WTC11 (cell line): ENCODE measurements around the gene NCKAP5. TPM values are rescaled to one million over a fixed set of nuclear protein-coding genes. Genes with fewer than 3 reads are reported as not detected.

Source experiments
- ATAC-seq: fragments of 200-7000 bp; cut with Tn5 transposase; 2 replicates; pipeline ENCODE4 v1.10.0; 2021; ENCODE audit warnings: mild to moderate bottlenecking, moderate library complexity
- CTCF ChIA-PET: fragments of 300-600 bp; sonication (Branson Sonifier 250); formaldehyde crosslinking; loops from one replicate; lab custom pipeline; 2021; ENCODE audit warnings: antibody characterized with exemption; lab: Charles Lee
- POLR2A ChIA-PET: fragments of 350-600 bp; sonication (Branson Sonifier 250); formaldehyde crosslinking; loops from one replicate; lab custom pipeline; 2021; ENCODE audit warnings: antibody characterized with exemption; lab: Charles Lee
- DNase-seq: peaks from one replicate; pipeline ENCODE4 v3.0.0; 2021; ENCODE audit warnings: low spot score
- H3K27ac Mint-ChIP-seq: 2 replicates; pipeline ENCODE4 v1.8.0; 2021; ENCODE audit warnings: mixed read lengths
- H3K27me3 Mint-ChIP-seq: 2 replicates; pipeline ENCODE4 v1.8.0; 2021; ENCODE audit warnings: low read depth, mild to moderate bottlenecking, moderate library complexity, mixed read lengths
- H3K36me3 Mint-ChIP-seq: 2 replicates; pipeline ENCODE4 v1.8.0; 2021; ENCODE audit warnings: mixed read lengths
- H3K4me1 Mint-ChIP-seq: 2 replicates; pipeline ENCODE4 v1.8.0; 2022; ENCODE audit warnings: mixed read lengths
- H3K4me3 Mint-ChIP-seq: 2 replicates; pipeline ENCODE4 v1.8.0; 2021; ENCODE audit warnings: mild to moderate bottlenecking, moderate library complexity, mixed read lengths
- H3K9me3 Mint-ChIP-seq: 2 replicates; pipeline ENCODE4 v1.8.0; 2021; ENCODE audit warnings: mixed read lengths
- AFF4 ChIP-seq: sonication (generic); formaldehyde crosslinking; IDR thresholded peaks from 2 replicates; pipeline ENCODE4 v1.8.1; 2023; ENCODE audit warnings: mild to moderate bottlenecking, missing genetic modification reagents, borderline replicate concordance
- E2F1 ChIP-seq: sonication (generic); formaldehyde crosslinking; IDR thresholded peaks from 2 replicates; pipeline ENCODE4 v1.8.0; 2022; ENCODE audit warnings: mild to moderate bottlenecking, missing genetic modification reagents
- ELF4 ChIP-seq: sonication (generic); formaldehyde crosslinking; IDR thresholded peaks from 2 replicates; pipeline ENCODE4 v1.8.1; 2022; ENCODE audit warnings: low read depth, mild to moderate bottlenecking, moderate library complexity, missing genetic modification reagents
- FOXJ3 ChIP-seq: sonication (generic); formaldehyde crosslinking; IDR thresholded peaks from 2 replicates; pipeline ENCODE4 v1.9.0; 2021; ENCODE audit warnings: missing genetic modification reagents, mild to moderate bottlenecking, borderline replicate concordance
- FOXK1 ChIP-seq: sonication (generic); formaldehyde crosslinking; IDR thresholded peaks from 2 replicates; pipeline ENCODE4 v1.8.0; 2022; ENCODE audit warnings: mild to moderate bottlenecking, moderate library complexity, missing genetic modification reagents
- RELA ChIP-seq: sonication (generic); formaldehyde crosslinking; IDR thresholded peaks from 2 replicates; pipeline ENCODE4 v1.8.1; 2022; ENCODE audit warnings: missing genetic modification reagents, mild to moderate bottlenecking, borderline replicate concordance
- SOX15 ChIP-seq: fragments of 250-450 bp; sonication (Bioruptor Pico); IDR thresholded peaks from 2 replicates; pipeline ENCODE4 v1.9.0; 2021; ENCODE audit warnings: mild to moderate bottlenecking
- STAT6 ChIP-seq: sonication (generic); formaldehyde crosslinking; conservative IDR thresholded peaks from 2 replicates; pipeline ENCODE4 v1.8.1; 2023; ENCODE audit warnings: mild to moderate bottlenecking, low read depth, missing genetic modification reagents, moderate library complexity
- TEAD1 ChIP-seq: sonication (generic); formaldehyde crosslinking; IDR thresholded peaks from 2 replicates; pipeline ENCODE4 v1.8.0; 2022; ENCODE audit warnings: mild to moderate bottlenecking, missing genetic modification reagents
- USF1 ChIP-seq: sonication (generic); formaldehyde crosslinking; IDR thresholded peaks from 2 replicates; pipeline ENCODE4 v1.8.0; 2022; ENCODE audit warnings: mild to moderate bottlenecking, missing genetic modification reagents
- ZNF263 ChIP-seq: sonication (generic); formaldehyde crosslinking; IDR thresholded peaks from 2 replicates; pipeline ENCODE4 v1.8.1; 2022; ENCODE audit warnings: low read depth, mild to moderate bottlenecking, moderate library complexity, missing genetic modification reagents
- ZNF512 ChIP-seq: sonication (generic); formaldehyde crosslinking; IDR thresholded peaks from 2 replicates; pipeline ENCODE4 v1.8.1; 2022; ENCODE audit warnings: missing genetic modification reagents, borderline replicate concordance
- ZNF671 ChIP-seq: fragments of 250-450 bp; sonication (Bioruptor Pico); IDR thresholded peaks from 2 replicates; pipeline ENCODE4 v1.8.0; 2021; ENCODE audit warnings: mild to moderate bottlenecking
- total RNA-seq: library from RNA; stranded (reverse); gene quantifications from 3 replicates; pipeline ENCODE4 v1.2.3, GENCODE V29; 2021

The NCKAP5 gene
- total RNA-seq, 1 experiment from 2014 or later, result 0.55 TPM

GRCh38 chr2:133110201-133110600, 458.1 kb downstream of the NCKAP5 start:
- ATAC-seq, result no peak
- Mint-ChIP-seq H3K4me1 (no peaks in the 10 kb centered on the region), H3K9me3 (0 out of 2 replicates have a peak, but pooled peaks cover 8% of the 10 kb centered on the region), H3K36me3 (no peaks in the 10 kb centered on the region), H3K4me3 (no peak overlapping the region), H3K27ac (no peak overlapping the region)
- POLR2A ChIA-PET, result no interaction called here
- CTCF ChIA-PET, result no interaction called here
- TF ChIP-seq ZNF512 (CRISPR knock-in tag), result no peak
- TF ChIP-seq RELA (CRISPR knock-in tag), result no peak
- TF ChIP-seq ZNF263 (CRISPR knock-in tag), result no peak
- TF ChIP-seq, all 79 proteins: peak for 0
- H3K27me3 Mint-ChIP-seq, result no peaks in the 10 kb centered on the region
- no peak for DNase-seq

GRCh38 chr2:133109772-133110171, 458.5 kb downstream of the NCKAP5 start:
- H3K4me3 Mint-ChIP-seq, result no peak overlapping the region
- 0 out of 2 replicates have a peak, but pooled peaks cover 8% of the 10 kb centered on the region for H3K9me3 Mint-ChIP-seq
- ChIA-PET POLR2A (no interaction called here), CTCF (no interaction called here)
- H3K36me3 Mint-ChIP-seq, result no peaks in the 10 kb centered on the region
- H3K27me3 Mint-ChIP-seq, result no peaks in the 10 kb centered on the region
- DNase-seq, result no peak
- no peak for TF ChIP-seq FOXJ3 (CRISPR knock-in tag)
- no peak for TF ChIP-seq E2F1 (CRISPR knock-in tag)
- TF ChIP-seq ZNF671 (CRISPR knock-in tag), result no peak
- no peak for TF ChIP-seq STAT6 (CRISPR knock-in tag)
- no peak for TF ChIP-seq ELF4
- TF ChIP-seq USF1 (CRISPR knock-in tag), result no peak
- no peak for TF ChIP-seq TEAD1 (CRISPR knock-in tag)
- no peak for TF ChIP-seq SOX15 (CRISPR knock-in tag)
- TF ChIP-seq FOXK1, result no peak
- TF ChIP-seq RELA (CRISPR knock-in tag), result no peak
- no peak for TF ChIP-seq AFF4 (CRISPR knock-in tag)
- no peak overlapping the region for H3K27ac Mint-ChIP-seq
- no peak for ATAC-seq
- no peaks in the 10 kb centered on the region for H3K4me1 Mint-ChIP-seq
